ENCODE measurements around the gene ARHGAP25. TPM values are rescaled to one million over a fixed set of nuclear protein-coding genes. Genes with fewer than 3 reads are reported as not detected.

ARHGAP25 gene
- total RNA-seq, 1 donor: under 0.01 TPM

- H3K27me3 ChIP-seq (ENCODE audit: insufficient read depth, low read length): peaks cover 31% of the 10 kb centered on the region
- no peak for DNase-seq (ENCODE audit: insufficient read length, low spot score, missing footprints)
- TF ChIP-seq, protein P1, sequence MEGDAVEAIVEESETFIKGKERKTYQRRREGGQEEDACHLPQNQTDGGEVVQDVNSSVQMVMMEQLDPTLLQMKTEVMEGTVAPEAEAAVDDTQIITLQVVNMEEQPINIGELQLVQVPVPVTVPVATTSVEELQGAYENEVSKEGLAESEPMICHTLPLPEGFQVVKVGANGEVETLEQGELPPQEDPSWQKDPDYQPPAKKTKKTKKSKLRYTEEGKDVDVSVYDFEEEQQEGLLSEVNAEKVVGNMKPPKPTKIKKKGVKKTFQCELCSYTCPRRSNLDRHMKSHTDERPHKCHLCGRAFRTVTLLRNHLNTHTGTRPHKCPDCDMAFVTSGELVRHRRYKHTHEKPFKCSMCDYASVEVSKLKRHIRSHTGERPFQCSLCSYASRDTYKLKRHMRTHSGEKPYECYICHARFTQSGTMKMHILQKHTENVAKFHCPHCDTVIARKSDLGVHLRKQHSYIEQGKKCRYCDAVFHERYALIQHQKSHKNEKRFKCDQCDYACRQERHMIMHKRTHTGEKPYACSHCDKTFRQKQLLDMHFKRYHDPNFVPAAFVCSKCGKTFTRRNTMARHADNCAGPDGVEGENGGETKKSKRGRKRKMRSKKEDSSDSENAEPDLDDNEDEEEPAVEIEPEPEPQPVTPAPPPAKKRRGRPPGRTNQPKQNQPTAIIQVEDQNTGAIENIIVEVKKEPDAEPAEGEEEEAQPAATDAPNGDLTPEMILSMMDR (IDR thresholded peaks at IDR 0.05; ENCODE audit: extremely low read depth, low read depth, low read length): no peak
These were observed 110.4 kb downstream of the ARHGAP25 start for GRCh38 chr2:68845043-68845442.

DNA sequence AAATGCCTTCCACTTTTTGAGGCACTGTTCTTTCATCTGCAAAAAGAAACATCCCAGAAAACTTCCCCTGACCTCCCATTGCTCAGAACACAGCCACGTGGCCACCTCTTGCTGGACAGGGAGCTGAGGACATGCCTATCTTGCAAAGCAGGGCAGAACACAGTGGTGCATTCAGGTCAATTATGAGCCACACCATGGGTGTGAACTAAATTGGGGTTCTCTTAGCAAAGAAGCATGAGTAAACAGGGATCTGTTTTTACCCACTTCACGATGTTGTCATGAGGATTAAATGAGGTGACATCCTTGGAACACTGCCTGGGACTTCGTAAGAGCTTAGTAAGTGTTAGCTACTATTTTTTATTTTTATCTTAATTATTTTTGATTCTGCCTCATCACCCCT lies 111.5 kb downstream of the ARHGAP25 start:
- peaks cover 39% of the 10 kb centered on the region for H3K27me3 ChIP-seq (ENCODE audit: insufficient read depth, low read length)
- no peak overlapping the region for H3K27ac ChIP-seq (ENCODE audit: low read depth, low read length)
- H4K20me1 ChIP-seq (ENCODE audit: insufficient read depth, low read length): no peaks in the 10 kb centered on the region
- TF ChIP-seq, protein P1 (IDR thresholded peaks at IDR 0.05; ENCODE audit: extremely low read depth, low read depth, low read length): no peak
- no peaks in the 10 kb centered on the region for H3K9me3 ChIP-seq (ENCODE audit: low read depth, low read length)
- no peaks in the 10 kb centered on the region for H3K79me2 ChIP-seq (ENCODE audit: insufficient read depth, low read length)
- no peaks in the 10 kb centered on the region for H3K4me1 ChIP-seq (ENCODE audit: insufficient read depth, low read length)
- H3K4me2 ChIP-seq (ENCODE audit: insufficient read depth, low read length): no peak overlapping the region
- H3K36me3 ChIP-seq (ENCODE audit: insufficient read depth, low read length): no peaks in the 10 kb centered on the region
- DNase-seq (ENCODE audit: insufficient read length, low spot score, missing footprints): no peak
- H3K4me3 ChIP-seq (ENCODE audit: insufficient read depth, low read length): no peak overlapping the region
- H2AFZ ChIP-seq (ENCODE audit: low read length): no peak overlapping the region

More at GRCh38 chr2:68845043-68845442, 110.4 kb downstream of the ARHGAP25 start:
- Histone ChIP-seq H3K4me1 (ENCODE audit: insufficient read depth, low read length) (no peaks in the 10 kb centered on the region), H3K79me2 (ENCODE audit: insufficient read depth, low read length) (no peaks in the 10 kb centered on the region), H3K4me3 (ENCODE audit: insufficient read depth, low read length) (no peak overlapping the region), H2AFZ (ENCODE audit: low read length) (no peak overlapping the region), H3K9me3 (ENCODE audit: low read depth, low read length) (no peaks in the 10 kb centered on the region), H3K36me3 (ENCODE audit: insufficient read depth, low read length) (no peaks in the 10 kb centered on the region), H3K27ac (ENCODE audit: low read depth, low read length) (no peak overlapping the region), H4K20me1 (ENCODE audit: insufficient read depth, low read length) (no peaks in the 10 kb centered on the region), H3K4me2 (ENCODE audit: insufficient read depth, low read length) (no peak overlapping the region)

- TF ChIP-seq, protein P1 (IDR thresholded peaks at IDR 0.05; ENCODE audit: extremely low read depth, low read depth, low read length): no peak
- H2AFZ ChIP-seq (ENCODE audit: low read length): no peak overlapping the region
- no peak overlapping the region for H3K4me3 ChIP-seq (ENCODE audit: insufficient read depth, low read length)
- H3K79me2 ChIP-seq (ENCODE audit: insufficient read depth, low read length): no peaks in the 10 kb centered on the region
- H3K4me1 ChIP-seq (ENCODE audit: insufficient read depth, low read length): no peaks in the 10 kb centered on the region
- no peak overlapping the region for H3K27ac ChIP-seq (ENCODE audit: low read depth, low read length)
- no peak overlapping the region for H3K4me2 ChIP-seq (ENCODE audit: insufficient read depth, low read length)
- peaks cover 35% of the 10 kb centered on the region for H3K27me3 ChIP-seq (ENCODE audit: insufficient read depth, low read length)
- H4K20me1 ChIP-seq (ENCODE audit: insufficient read depth, low read length): no peaks in the 10 kb centered on the region
- DNase-seq (ENCODE audit: insufficient read length, low spot score, missing footprints): no peak
- no peaks in the 10 kb centered on the region for H3K9me3 ChIP-seq (ENCODE audit: low read depth, low read length)
- no peaks in the 10 kb centered on the region for H3K36me3 ChIP-seq (ENCODE audit: insufficient read depth, low read length)
These were observed 113.1 kb downstream of the ARHGAP25 start for GRCh38 chr2:68847751-68848150.

GRCh38 chr2:68849579-68850030 lies 115.0 kb downstream of the ARHGAP25 start:
- H3K4me3 ChIP-seq (ENCODE audit: insufficient read depth, low read length): no peak overlapping the region
- no peak overlapping the region for H3K27ac ChIP-seq (ENCODE audit: low read depth, low read length)
- H3K4me1 ChIP-seq (ENCODE audit: insufficient read depth, low read length): no peaks in the 10 kb centered on the region
- no peaks in the 10 kb centered on the region for H4K20me1 ChIP-seq (ENCODE audit: insufficient read depth, low read length)
- H3K27me3 ChIP-seq (ENCODE audit: insufficient read depth, low read length): peaks cover 41% of the 10 kb centered on the region
- DNase-seq (ENCODE audit: insufficient read length, low spot score, missing footprints): no peak
- TF ChIP-seq, protein P1 (IDR thresholded peaks at IDR 0.05; ENCODE audit: extremely low read depth, low read depth, low read length): no peak
- H3K4me2 ChIP-seq (ENCODE audit: insufficient read depth, low read length): no peak overlapping the region
- no peaks in the 10 kb centered on the region for H3K9me3 ChIP-seq (ENCODE audit: low read depth, low read length)
- H3K79me2 ChIP-seq (ENCODE audit: insufficient read depth, low read length): no peaks in the 10 kb centered on the region
- H2AFZ ChIP-seq (ENCODE audit: low read length): no peak overlapping the region
- no peaks in the 10 kb centered on the region for H3K36me3 ChIP-seq (ENCODE audit: insufficient read depth, low read length)

Measured in osteoblast (primary cell).